HL-60 (cell line): ENCODE data around the gene SLC27A1.

ENCODE experiments used
- CTCF ChIP-seq: IDR thresholded peaks from one replicate; pipeline ENCODE4 v1.5.1; 2011; ENCODE audit warnings: low read length, control low read depth, inconsistent platforms; ENCODE audit not compliant: insufficient read depth
- POLR2AphosphoS5 ChIP-seq: IDR thresholded peaks from 2 replicates; pipeline ENCODE4 v1.6.1; 2012; ENCODE audit warnings: low read depth

DNA sequence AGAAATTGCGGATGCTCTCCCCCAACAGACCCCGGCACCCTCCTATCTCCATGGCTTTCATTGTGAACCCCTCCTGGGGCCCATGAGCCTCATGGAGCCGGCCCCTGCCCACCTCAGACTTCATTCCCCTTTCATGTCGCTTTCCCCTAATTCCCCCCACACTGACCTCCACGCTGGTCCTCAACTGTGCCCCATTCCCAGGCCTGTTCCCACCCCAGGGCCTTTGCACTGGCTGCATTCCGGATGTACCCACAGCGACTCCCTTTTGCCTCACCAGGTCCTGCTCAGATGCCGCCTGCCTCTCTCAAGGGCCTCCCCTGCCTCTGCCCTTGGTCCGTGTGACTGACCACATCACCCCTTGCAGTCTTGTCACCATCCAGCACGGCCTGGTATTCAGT, 13.3 kb downstream of the SLC27A1 start:
- no peak for TF ChIP-seq CTCF
- no peak for TF ChIP-seq POLR2AphosphoS5
